ENCODE data around the gene S100A7A. TPM values are rescaled to one million over a fixed set of nuclear protein-coding genes. Genes with fewer than 3 reads are reported as not detected.

Gene S100A7A
- total RNA-seq: under 1 TPM in 2 of 4 donors, not detected in 2; 0.16 to 0.79 TPM

DNA sequence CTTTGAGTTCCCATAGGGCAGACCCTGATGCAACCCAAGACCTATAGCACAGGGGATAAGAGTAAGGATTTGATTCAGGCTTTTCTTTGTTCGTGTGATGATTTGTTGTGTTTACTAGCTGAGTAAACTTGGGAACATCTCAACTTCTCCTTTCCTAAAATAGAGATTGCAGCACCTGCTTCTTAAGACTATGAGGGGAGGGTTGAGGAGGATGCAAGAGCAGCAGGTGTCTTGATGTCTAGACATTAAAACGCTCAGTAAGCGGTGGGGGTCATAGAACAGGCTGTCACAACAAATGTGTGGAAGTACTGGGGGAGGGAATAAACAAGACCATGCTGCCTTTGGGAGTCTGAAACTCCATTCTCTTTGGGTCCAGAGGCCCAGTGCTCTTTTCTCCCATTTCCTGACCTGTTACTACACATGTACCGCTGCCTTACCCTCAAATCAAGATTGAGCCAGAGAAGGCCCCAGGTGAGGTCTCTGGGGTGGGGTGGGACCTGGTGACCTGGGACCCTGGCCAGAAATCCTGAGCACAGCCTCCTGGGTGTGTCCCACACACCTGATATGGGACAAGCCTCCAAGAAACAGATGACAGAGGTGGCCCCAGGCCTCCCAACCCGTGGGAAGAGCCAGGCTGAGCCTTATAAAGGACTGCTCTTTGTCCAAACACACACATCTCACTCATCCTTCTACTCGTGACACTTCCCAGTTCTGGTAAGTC lies at the start of gene S100A7A:
S100A7A (plus strand) TSS at position 671 of the 721 bp plus-strand sequence. CDS start 1,563 bp downstream, outside the sequence.
- H3K4me3 ChIP-seq: no peak within 1 kb of the TSS
- 54 to 58% methylated on average over 4 to 6 of the region's 6 CpGs for WGBS, 2 donors (ENCODE audit: low coverage in 1 of 2)
- H3K36me3 ChIP-seq: no peaks in the 10 kb centered on the region
- peaks cover 32% of the 10 kb centered on the region for H3K27me3 ChIP-seq
- no peak for TF ChIP-seq POLR2A (IDR thresholded peaks at IDR 0.05)
- TF ChIP-seq, protein P1, sequence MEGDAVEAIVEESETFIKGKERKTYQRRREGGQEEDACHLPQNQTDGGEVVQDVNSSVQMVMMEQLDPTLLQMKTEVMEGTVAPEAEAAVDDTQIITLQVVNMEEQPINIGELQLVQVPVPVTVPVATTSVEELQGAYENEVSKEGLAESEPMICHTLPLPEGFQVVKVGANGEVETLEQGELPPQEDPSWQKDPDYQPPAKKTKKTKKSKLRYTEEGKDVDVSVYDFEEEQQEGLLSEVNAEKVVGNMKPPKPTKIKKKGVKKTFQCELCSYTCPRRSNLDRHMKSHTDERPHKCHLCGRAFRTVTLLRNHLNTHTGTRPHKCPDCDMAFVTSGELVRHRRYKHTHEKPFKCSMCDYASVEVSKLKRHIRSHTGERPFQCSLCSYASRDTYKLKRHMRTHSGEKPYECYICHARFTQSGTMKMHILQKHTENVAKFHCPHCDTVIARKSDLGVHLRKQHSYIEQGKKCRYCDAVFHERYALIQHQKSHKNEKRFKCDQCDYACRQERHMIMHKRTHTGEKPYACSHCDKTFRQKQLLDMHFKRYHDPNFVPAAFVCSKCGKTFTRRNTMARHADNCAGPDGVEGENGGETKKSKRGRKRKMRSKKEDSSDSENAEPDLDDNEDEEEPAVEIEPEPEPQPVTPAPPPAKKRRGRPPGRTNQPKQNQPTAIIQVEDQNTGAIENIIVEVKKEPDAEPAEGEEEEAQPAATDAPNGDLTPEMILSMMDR (IDR thresholded peaks at IDR 0.05): no peak
- TF ChIP-seq EP300 (IDR thresholded peaks at IDR 0.05): no peak
- no peak for TF ChIP-seq POLR2AphosphoS5 (IDR thresholded peaks at IDR 0.05)
- peaks cover 0 to 13% (median 0%) of the 10 kb centered on the region in 3 donors for H3K9me3 ChIP-seq
- H3K4me1 ChIP-seq: no peaks in the 10 kb centered on the region
- no peak within 1 kb of the TSS for H3K27ac ChIP-seq
- no peak for ATAC-seq

DNA sequence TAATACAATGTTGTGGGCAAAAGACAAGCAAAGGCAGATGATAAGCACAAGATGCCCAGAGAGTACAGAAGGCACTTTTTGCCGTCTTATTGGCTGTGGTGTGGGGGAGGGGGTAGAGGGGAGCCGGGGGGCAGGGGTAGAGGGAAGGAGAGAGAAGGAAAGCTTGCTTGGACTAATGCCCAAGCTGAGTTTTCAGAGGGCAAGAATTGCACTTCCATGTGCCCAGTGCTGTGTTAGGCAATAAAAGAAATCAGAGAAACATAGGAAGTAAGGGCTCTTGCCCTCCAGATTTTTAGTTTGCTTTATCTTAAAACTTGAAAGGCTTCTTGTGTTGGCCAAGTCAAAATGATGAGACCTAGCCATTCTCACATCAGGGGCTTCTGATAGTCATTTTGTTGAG lies 49.2 kb upstream of the S100A7A start:
- peaks cover 17% of the 10 kb centered on the region for H3K27me3 ChIP-seq
- H3K36me3 ChIP-seq: no peaks in the 10 kb centered on the region
- ATAC-seq: no peak
- no peak overlapping the region for H3K27ac ChIP-seq
- H3K4me3 ChIP-seq: no peak overlapping the region
- no peaks in the 10 kb centered on the region for H3K9me3 ChIP-seq
- H3K4me1 ChIP-seq: no peaks in the 10 kb centered on the region
- TF ChIP-seq POLR2AphosphoS5 (IDR thresholded peaks at IDR 0.05) (no peak), POLR2A (IDR thresholded peaks at IDR 0.05) (no peak), EP300 (IDR thresholded peaks at IDR 0.05) (no peak)
- TF ChIP-seq, protein P1 (IDR thresholded peaks at IDR 0.05): no peak
- 33 to 47% methylated on average over 1 to 2 of the region's 2 CpGs for WGBS, 2 donors (ENCODE audit: low coverage in 1 of 2)

DNA sequence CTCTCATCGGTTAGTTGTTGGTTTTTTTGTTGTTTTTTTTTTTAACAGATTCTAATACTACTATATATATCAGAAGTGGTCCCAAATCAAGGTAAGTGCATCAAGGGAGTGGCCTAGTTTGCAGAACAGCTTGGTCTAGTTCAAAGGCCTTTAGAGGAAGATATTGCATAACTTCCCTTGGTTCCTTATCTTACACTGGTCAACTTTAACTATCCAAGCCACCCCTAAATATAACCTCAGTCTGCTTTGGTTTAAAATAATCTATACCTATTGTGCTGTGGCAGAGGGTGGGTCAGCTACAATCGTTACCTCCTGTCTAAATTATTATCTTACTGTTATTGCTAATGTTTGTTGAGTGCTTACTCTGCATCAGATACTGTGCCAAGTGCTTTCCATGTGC lies 47.8 kb upstream of the S100A7A start:
- 42 to 87% methylated on average over 2 of the region's 2 CpGs for WGBS, 2 donors (ENCODE audit: low coverage in 1 of 2)
- H3K27me3 ChIP-seq: peaks cover 17% of the 10 kb centered on the region
- H3K4me1 ChIP-seq: no peaks in the 10 kb centered on the region
- no peak for TF ChIP-seq POLR2A (IDR thresholded peaks at IDR 0.05)
- no peak for TF ChIP-seq EP300 (IDR thresholded peaks at IDR 0.05)
- TF ChIP-seq, protein P1 (IDR thresholded peaks at IDR 0.05): no peak
- no peak for TF ChIP-seq POLR2AphosphoS5 (IDR thresholded peaks at IDR 0.05)
- no peak overlapping the region for H3K4me3 ChIP-seq
- ATAC-seq: no peak
- H3K27ac ChIP-seq: no peak overlapping the region
- H3K36me3 ChIP-seq: no peaks in the 10 kb centered on the region
- H3K9me3 ChIP-seq: no peaks in the 10 kb centered on the region

DNA sequence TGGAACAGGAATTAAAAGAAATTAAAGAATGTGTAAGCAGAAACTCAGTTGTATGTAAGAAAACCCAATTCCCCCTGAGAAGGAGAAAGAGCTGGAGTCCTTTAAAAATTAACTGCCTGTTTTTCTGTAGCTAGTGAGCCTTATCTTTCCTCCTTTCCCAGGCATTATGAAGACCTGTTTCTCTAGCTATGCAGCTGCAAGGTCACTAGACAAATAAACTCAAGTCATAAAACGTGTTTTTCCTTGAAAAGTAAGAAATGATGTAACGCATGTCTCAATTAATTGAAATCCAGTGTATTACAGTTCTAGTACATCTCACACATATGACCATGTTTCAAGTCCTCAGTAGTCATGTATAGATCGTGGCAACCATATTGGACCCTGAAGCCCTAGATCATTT lies 46.2 kb upstream of the S100A7A start:
- Histone ChIP-seq H3K27ac (no peak overlapping the region), H3K4me3 (no peak overlapping the region), H3K27me3 (peaks cover 13% of the 10 kb centered on the region), H3K36me3 (no peaks in the 10 kb centered on the region), H3K4me1 (no peaks in the 10 kb centered on the region), H3K9me3 (no peaks in the 10 kb centered on the region)
- 74% methylated on average over 3 of the region's 3 CpGs; no CpG with 5 or more reads in 1 of the 2 donors for WGBS, 2 donors (ENCODE audit: low coverage in 1 of 2)
- ATAC-seq: no peak
- no peak for TF ChIP-seq POLR2A (IDR thresholded peaks at IDR 0.05)
- TF ChIP-seq POLR2AphosphoS5 (IDR thresholded peaks at IDR 0.05): no peak
- no peak for TF ChIP-seq EP300 (IDR thresholded peaks at IDR 0.05)
- TF ChIP-seq, protein P1 (IDR thresholded peaks at IDR 0.05): no peak

DNA sequence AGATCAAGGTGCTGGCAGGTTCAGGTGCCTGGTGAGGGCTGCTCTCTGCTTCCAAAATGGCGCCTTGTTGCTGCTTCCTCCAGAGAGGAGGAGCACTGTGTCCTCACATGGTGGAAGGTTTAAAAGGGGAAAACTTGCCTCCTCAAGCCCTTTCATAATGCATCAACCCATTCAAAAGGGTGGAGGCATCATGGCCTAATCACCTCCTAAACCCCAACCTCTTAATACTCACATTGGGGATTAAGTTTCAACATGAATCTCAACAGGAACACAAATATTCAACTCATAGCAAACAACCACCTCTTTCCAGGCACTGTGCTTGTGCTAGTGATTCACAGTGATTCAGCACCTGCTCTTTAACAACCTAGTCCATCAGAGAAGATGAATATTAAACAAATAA lies 45.1 kb upstream of the S100A7A start:
- no peak overlapping the region for H3K4me3 ChIP-seq
- WGBS, 2 donors (ENCODE audit: low coverage in 1 of 2): 83 to 100% methylated on average over 1 of the region's 1 CpG
- H3K36me3 ChIP-seq: no peaks in the 10 kb centered on the region
- no peaks in the 10 kb centered on the region for H3K4me1 ChIP-seq
- no peak overlapping the region for H3K27ac ChIP-seq
- peaks cover 4% of the 10 kb centered on the region for H3K27me3 ChIP-seq
- TF ChIP-seq EP300 (IDR thresholded peaks at IDR 0.05): no peak
- TF ChIP-seq, protein P1 (IDR thresholded peaks at IDR 0.05): no peak
- TF ChIP-seq POLR2AphosphoS5 (IDR thresholded peaks at IDR 0.05): no peak
- H3K9me3 ChIP-seq: no peaks in the 10 kb centered on the region
- ATAC-seq: no peak
